GM13976 (cell line): Measurements from ENCODE around the gene ERCC2.

ENCODE experiments used
- DNase-seq: peaks from one replicate; pipeline ENCODE4 v3.0.0; 2012; ENCODE audit warnings: low spot score
- CTCF ChIP-seq: IDR thresholded peaks from 2 replicates; pipeline ENCODE4 v1.5.1; 2012; ENCODE audit warnings: borderline replicate concordance, mild to moderate bottlenecking; ENCODE audit not compliant: insufficient read depth; ENCODE audit errors: extremely low read depth, missing control alignments, control extremely low read depth
- in situ Hi-C: fragments of 300-500 bp; cut with MboI; formaldehyde crosslinking; loops from one replicate; pipeline ENCODE4 v1.12.0; 2022; ENCODE audit warnings: low sequenced_read_pairs, mixed read lengths, inconsistent platforms; ENCODE audit not compliant: unreplicated experiment

Gene ERCC2

GRCh38 chr19:45406226-45407090 is 36.1 kb upstream of the ERCC2 start, which contains the start of gene POLR1G:
TSS of gene POLR1G (plus strand) at chr19:45406644. CDS start at chr19:45406697, 53 bp downstream.
- peak; percentile 92 for DNase-seq
- in situ Hi-C loops: no loop called here
- no peak for TF ChIP-seq CTCF

GRCh38 chr19:45405435-45406225 is 35.3 kb upstream of the ERCC2 start:
- no peak for TF ChIP-seq CTCF
- peak; percentile 91 for DNase-seq
- in situ Hi-C loops: no loop called here

GRCh38 chr19:45404557-45405434 is 34.4 kb upstream of the ERCC2 start, which contains the start of gene PPP1R13L:
TSS of gene PPP1R13L (minus strand) at chr19:45405069. CDS start at chr19:45398318, 6,751 bp downstream.
- DNase-seq: peak; percentile 89
- TF ChIP-seq CTCF: no peak
- in situ Hi-C loops: no loop called here

- in situ Hi-C loops: no loop called here
- peak; percentile 64 for TF ChIP-seq CTCF
- peak; percentile 85 for DNase-seq
Observed at GRCh38 chr19:45403781-45404556, 33.6 kb upstream of the ERCC2 start.

- in situ Hi-C loops: no loop called here
- DNase-seq: no peak
- no peak for TF ChIP-seq CTCF
Observed at GRCh38 chr19:45403272-45403671, 32.9 kb upstream of the ERCC2 start.
